GDM1 (cell line): ENCODE results near the gene PJA2.

Experiments used
- DNase-seq: peaks from one replicate; lab custom pipeline; 2025; lab: John Stamatoyannopoulos, UW

PJA2 gene

DNA sequence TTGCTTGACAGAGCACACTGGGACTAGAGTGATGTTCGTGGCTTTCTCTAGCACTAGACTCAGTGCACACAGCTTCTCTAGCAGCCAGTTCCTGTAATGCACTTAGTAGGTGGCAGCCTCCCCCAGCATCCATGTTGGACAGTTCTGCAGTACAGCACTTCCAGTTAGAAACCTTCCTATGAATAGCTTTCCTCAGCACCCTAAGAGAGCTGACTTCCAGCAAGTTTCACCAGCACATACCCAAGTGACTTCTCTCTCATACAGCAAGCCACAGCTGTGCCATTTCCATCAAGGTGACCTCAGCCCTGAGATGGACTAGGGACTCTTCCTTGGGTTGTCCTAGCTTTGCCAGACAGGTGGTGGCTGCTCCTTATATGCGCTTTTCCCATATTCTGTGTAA, 60.4 kb downstream of the PJA2 start:
- no peak for DNase-seq

DNA sequence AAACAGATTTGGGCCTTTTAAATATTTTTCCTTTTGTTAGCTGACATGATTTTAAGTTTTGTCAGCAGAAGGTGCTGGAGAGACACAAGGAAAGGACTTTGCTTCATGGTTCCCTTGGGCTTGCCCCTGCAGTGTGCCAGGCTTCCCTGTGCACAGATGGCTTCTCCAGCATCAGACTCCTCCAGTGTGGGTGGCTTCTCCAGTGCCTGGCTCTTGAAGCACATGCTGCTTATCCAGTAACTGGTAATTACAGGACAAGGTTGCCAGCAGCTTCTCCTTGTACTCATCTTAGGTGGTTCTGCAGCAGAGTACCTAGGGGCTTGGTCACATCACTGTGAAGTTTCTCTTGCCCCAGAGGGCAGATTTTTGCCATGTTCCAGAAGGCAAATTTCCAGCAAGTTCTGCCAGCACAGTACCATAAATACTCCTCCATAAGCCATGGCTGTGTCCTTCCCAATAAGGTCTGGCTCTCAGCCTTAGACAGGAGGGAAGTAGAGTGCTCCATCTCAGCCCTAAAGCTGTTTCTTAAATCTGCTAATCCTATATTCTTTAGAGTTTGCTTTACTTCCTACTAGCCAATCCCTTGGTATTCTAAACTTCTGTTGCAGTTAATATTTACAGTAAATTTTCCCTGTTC, 62.4 kb downstream of the PJA2 start:
- DNase-seq: no peak

DNA sequence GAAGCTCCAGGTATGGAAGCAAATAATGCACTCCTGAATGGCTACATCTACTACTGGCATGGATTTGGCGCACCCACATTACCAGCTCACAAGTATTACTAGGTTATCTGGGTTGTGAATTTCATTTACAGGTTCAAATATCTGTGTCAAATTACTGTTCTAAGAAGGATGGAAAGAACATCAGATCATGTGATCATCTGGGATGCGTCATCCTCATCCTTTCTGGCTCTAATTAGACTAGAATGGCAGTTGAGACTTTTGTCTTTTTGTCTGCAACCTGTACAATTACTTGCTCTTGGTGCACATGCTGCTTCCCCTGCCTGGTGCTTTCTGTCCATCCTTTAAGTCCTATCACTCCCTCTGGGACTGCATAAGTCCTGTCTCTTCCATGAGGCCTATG, 64.1 kb downstream of the PJA2 start:
- no peak for DNase-seq

DNA sequence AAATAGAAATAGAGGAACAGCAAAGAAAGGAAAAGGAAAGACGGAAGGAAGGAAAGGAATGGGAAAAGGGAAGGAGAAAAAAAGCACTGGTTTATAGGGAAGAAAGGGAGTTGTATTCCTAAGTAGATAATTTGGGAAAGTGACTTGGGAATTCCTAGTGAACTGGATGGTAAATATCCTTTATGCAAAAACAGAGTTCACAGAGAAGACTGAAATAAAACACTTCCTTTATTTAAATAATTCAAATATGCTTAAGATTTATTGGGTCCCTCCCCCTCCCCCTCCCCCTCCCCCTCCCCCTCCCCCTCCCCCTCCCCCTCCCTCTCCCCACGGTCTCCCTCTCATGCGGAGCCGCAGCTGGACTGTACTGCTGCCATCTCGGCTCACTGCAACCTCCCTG, 69.4 kb downstream of the PJA2 start:
- DNase-seq: no peak

DNA sequence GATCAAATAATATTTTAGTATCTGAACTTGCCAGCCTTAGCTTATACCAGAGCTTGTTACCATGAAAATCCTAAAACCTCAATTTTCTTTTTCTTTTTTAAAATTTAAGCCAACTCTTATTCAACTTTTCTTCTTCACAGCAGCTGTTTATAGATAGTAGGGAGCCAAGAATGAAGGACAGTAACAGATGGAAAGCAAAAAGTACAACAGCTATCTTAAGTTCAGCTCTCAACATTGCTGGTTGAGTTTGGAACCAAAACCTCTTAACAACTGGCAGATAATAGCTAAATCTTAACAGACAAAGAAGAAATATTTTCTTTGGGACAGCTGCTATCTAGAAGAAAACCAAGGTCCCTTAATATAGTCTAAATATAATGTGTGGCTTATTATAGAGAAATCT, 74.7 kb downstream of the PJA2 start:
- DNase-seq: no peak

DNA sequence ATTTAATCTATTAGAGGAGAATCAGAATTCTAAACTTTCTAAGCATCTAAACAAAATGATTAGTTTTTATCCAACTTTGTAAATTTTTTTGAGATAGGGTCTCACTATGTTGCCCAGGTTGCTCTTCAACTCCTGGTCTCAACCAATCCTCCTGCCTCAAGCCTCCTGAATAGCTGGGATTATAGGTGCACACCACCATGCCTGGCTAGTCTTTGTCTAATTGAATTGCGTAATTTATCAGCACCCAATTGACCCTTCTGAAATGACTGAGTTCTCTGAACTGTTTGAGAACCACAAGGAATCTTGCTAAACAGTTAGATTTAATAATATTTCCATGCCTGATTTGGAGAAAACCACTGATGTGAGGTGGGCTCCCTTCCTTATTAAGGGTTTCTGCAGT, 75.7 kb downstream of the PJA2 start:
- DNase-seq: no peak

DNA sequence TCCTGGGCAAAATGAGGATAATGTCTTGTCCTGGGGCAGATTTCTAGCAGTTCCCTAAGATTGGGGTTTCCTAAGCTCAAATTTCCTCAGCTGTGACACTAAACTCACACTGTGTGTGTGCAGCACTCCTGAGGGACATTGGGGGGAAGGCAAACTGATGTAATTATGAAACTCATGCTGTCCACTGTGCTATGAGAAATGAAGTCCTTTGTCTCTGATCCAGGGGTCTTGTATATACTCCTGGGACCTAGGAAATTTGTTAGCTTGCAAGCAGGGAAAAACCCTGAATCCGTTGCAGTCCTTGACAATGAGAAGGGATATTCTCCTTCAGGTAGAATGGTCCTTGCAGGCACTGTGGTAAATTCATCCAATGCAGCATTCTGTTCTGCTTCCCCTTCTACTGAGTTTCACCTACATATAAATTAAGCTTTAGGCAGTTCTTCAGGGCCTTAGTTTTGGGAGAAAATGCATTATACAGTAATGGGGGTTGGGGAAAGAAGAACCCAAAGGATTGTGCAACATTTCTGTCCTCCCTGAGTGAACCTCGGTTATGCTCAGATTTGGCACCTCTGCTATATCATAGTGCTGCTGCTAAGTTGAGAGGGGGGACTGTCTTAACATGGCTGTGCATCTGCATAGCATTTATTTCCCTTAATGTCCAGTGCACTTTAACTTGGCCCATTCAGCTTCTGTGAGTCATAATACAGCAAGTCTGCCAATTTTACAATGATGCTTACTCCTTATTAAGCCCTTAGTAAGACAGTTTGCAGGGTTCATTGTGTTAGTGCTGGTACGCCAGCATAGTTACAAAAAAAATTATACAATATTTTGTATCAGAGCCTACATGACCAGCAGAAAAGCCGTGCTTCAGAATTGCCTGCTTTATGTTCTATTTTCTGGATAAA, 80.2 kb downstream of the PJA2 start:
- DNase-seq: no peak

DNA sequence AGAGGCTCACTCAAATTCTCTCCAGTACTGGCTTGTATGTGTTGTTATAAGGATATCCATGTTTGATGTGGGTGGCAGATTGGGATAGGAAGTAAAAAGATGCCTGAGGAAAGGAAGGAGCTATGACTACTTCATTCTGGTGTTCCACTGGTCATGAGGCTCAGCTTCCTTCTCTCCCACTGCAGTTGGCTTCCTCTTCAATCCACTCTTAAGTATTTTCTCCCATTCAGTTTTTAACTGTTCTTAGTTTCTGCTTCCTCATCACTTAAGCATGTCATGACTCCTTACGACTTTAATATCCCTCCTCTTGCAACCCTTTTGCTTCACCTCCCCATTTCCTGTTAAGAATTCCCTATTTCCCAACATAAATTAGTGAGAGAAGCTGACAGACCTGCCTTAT, 81.1 kb downstream of the PJA2 start:
- no peak for DNase-seq

DNA sequence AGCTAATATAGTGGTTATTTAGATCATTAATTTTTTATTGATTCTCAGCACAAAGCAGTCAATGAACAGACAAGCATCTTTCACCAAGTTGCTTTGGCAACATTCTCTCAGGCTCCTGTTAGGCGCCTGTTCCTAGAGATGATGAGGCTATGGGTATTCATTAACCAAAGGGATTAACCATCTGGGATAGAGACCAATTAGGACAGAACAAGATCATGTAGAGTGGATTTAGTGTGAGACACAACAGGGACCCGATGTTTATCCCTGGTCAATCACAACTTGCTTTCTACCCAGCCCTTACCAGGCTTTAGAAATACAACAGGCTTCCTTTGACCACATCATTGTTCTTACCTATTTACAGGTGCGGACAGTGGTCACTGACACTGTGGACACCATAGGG, 82.2 kb downstream of the PJA2 start:
- DNase-seq: no peak

DNA sequence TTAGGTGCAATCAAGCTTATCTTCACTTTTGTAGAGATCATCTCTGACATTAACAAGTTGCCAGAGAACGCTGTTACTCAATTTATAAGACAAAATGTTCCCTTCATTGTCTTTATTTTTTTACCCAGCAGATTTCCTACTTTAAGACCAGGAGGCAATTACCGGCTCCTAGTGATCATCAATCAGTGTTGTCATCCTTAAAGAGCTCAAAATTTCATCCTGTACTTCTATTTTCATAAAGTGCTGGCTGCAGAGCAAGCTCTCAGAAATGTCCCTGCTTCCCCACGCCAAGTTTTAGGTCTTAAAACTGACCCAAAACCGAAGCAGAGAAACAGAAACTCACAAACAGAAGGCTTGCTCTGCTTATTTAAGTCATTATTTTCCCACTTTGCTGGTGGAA, 82.9 kb downstream of the PJA2 start:
- DNase-seq: no peak

DNA sequence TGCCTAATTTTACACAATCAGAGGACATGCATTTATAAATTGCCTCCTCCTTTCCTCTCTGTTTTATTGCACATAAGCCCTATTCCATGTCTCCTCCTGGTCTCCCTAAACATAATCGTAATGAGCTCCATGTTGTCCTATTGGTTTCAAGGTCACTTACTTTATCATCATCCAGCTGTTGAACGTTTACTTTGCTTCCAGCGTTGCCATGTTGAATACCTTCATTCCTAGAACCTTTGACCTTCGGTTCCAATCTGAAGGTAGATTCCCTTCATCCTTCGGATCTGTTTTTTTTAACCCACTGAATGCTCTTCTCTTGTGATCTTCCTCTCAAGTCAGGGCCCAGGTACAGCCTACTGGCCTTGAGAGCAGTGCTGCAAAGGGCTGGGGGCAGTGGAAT, 84.3 kb downstream of the PJA2 start:
- DNase-seq: no peak

DNA sequence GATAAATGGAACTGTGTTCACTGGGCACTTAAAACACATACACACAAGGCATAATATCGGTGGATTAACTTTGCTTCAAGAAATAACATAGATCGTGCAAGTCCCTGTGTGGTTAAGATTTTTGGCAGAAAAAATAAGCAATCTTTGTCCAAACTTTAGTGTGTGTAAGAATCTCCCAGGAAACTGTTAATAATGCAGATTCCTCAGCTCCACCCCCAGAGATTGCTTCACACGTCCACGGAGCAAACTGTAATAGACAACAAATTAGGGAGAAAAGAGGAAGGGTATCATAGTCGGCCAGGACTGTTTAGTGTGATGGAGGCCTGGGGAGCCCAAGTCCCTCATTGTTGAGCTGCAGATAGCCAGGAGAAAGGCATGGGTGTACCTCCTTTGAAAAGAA, 84.8 kb downstream of the PJA2 start:
- no peak for DNase-seq

DNA sequence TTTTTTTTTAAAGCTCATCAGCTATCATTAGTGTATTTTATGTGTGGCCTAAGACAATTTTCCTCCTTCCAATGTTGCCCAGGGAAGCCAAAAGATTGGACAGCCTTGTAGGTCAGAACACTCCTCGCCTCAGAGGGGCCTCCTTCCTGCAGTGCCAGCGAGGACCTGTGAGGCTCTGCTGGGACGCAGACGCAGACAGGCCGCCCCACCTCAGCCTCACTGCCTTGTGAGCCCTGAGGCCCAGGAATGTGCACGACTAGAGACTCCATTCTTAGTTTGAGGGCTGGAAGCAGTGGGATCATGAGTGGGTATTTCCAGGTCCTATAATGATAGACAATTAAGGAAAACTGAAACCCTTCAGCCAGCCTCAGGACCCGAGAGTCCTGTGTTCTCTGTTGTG, 85.4 kb downstream of the PJA2 start:
- no peak for DNase-seq

DNA sequence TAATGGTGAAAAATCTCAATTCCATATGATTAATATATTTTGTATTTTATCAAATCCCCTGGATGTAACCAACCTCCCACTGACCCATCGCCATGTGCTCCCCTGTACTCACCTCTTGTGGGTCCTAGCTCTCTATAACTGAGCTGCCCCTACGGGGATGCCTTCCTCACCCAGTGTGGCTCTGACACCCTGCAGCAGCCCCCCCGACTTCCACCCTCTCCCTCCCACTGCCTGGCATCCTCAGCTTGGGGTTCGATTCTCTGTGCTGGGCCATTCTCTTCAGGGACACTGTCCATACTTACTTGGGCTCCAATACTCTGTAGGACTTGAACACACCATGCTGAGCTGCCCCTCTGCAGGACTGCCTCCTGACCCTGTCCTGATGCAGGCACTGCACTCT, 87.1 kb downstream of the PJA2 start:
- no peak for DNase-seq

DNA sequence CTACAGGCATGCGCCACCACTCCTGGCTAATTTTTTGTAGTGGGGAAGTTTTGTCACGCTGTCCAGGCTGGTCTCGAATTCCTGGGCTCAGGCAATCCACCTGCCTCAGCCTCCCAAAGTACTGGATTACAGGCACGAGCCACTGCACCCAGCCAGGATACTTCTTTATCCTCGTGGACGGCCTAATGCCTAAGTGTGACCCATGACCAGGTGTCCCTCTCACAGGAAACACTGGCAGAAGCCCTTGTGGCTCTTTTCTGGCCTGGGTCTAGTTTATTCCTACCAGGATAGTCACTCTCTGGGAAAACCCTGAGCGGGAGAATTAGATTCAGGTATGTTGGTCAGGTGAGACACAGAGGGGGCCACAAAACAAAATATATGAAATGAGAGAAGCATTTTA, 90.4 kb downstream of the PJA2 start:
- DNase-seq: no peak

DNA sequence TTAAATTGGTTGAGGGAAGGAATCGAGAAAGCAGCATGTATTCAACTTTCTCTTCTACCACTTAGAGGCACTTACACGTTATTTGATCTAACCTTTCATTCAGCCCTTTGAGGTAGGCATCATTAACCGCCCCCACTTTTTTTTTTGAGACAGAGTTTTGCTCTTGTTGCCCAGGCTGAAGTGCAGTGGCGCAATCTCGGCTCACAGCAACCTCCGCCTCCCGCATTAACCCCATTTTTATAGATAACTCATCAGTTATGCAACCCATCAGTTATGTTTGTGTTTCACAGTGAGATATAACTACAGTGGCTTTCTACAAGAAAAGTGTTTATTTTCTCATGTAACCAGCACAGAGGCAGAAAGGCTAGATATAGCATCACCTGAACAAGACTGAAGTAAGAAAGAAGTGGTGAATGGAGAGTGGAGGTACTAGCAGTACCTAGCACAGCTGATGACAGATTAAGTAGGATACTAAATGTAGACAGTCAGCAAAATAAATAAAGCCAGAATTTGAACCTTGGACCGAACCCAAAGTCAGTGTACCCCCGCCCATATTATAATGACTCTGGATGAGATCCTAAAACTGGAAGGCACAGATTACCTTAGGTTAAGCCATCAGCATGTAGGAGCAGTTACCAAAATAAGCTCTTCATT, 91.2 kb downstream of the PJA2 start:
- no peak for DNase-seq

DNA sequence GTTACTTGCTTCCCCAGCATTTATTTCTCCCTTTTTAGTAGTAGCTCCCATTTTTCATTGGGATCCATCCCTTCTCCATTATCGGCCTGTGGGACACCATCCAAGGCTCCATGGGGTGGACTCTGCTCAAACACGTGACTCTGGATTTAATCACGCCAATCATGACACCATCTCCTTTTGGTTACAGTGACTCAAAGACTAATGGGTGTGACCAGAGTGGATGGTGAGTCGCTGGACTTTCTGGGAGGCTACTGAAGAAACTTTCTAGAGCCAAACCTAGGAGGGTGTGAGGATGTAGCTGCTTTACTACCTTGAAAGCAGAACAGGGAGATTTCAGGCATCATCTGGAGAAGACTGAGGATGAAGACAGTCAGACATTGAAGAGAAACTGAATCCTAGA, 93.1 kb downstream of the PJA2 start:
- DNase-seq: no peak

DNA sequence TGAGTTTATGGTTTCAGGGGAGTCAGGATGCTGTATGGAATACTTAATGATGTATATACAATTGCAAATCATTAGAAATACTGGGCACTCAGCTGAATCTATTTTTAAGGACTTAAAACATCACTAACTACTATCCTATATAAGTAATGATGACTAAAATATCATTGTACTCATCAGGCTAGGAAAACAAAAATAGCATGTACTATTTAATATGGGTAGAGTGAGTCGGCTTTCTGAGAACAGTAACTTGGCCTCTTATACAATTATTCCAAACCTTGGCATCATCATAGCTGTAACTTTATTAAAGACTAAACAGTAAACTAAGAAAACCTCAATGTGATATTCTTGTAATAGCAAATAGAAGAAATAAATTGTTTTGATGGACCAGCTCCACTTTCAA, 94.5 kb downstream of the PJA2 start:
- DNase-seq: no peak

DNA sequence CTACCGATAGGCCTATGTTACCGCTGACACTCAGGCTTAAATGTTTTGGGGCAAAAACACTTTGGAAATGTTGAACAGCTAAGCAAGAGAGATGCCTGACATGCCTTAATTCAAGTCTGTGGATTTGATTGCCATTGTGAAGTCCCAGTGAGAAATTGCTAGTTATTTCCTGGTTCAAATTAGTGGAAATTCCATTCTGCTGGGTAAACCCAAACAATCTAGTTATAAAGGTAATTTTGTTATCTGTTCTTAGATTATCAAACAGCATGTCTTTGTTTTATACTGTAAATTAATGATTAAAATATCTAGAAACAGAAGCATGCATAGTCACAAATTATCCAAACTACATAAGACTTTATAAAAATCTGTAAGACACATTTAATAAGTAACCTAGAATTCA, 96.6 kb downstream of the PJA2 start:
- DNase-seq: no peak

DNA sequence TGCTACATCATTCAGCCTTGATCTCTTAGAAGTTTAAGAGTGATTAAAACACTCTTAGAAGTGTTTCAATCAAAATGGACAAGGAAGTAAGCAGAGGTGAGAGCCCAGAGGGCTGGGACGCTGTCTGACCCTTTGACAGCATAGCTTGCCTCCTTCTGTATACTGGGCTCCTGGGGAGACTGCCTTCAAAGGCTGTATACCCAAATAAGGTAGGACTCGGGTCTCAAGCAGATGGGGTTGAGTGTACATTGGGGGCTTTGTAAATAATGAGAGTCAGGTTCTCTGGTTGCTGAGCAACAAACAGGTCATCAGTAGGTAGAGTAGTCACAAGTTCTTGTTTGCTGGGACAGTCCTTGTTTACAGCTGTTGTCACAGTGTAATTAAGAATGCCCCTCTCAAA, 97.1 kb downstream of the PJA2 start:
- no peak for DNase-seq

DNA sequence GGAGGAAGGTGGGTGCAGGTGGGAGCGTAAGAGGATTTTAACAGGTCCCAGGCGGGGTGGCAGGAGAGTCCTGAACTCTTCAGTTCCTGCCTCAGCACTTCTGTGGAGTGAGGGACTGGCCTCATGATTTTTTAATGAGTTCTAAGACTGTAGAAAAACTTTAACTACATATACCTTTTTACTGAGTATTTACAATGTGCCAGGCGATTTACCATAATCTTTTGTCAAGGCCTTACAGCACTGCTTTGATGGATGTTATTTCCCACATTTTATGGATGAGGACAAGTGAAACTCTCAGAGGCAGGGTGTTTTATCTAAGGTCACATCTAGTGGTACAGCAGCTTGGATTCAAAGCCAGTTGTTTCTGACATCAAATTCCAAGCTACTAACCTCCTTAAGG, 99.5 kb downstream of the PJA2 start:
- DNase-seq: no peak

DNA sequence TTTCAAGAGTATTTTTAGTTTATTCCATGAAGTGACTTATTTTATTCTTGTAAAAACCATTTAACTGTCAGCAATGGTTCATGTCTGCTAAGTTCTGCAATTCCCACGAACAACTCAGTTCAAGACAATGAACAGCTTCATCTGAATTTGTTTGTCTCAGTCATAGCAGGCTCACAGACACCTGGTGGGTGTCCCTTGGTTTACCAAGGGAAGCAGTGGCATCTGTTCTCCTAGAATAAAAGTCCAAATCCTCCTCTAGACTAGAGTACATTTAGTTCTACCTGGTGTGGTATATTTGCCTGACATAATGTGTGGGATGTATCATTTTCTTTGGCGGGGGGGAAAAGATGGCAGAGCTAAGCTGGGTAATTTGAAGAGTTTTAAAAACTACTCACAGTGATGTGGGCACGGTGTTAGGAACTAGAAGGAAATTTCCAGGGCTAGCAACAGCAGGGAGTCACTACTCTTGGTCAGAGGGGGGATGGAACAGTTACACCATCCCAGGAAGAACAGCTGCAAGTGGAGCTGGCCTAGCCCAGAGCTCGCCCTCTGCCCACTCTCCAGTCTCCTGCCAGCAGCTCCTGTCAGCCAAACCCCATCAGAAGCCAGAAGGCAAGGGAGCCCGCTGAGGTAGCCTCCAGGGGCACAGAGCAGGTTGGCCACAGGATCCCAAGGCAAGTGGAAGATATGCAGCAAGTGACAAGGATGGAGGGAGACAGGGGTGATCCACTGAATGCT, 100.3 kb downstream of the PJA2 start:
- no peak for DNase-seq

DNA sequence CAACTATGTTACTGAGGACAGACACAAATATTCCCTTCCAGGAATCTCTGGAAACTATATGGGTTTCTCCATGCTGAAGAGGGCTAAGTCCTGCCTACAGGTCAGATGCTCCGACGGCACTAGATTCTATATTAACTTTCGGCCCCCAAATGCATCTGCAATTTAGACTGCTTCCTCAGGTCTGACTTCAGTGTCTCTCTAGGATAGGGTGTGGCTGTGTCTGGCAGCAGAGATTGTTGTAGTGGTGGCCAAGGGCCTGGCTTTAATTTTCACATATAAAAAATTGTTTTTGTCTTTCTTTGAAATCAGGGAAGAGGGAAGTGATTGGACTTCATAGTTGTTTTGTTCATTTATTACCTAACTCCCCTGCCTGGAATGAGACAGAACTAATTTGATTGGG, 101.8 kb downstream of the PJA2 start:
- DNase-seq: no peak
